ENCODE measurements around the gene GAMT. TPM values are rescaled to one million over a fixed set of nuclear protein-coding genes. Genes with fewer than 3 reads are reported as not detected.
A peak's percentile ranks its signal among the peaks of the same experiment; 100 is the strongest.

The GAMT gene
- total and polyA plus RNA-seq, 2 of the 13 experiments (the other 11 are each of a cell fraction or from before 2014, with no cell fraction given), result 115 to 124 TPM

DNA sequence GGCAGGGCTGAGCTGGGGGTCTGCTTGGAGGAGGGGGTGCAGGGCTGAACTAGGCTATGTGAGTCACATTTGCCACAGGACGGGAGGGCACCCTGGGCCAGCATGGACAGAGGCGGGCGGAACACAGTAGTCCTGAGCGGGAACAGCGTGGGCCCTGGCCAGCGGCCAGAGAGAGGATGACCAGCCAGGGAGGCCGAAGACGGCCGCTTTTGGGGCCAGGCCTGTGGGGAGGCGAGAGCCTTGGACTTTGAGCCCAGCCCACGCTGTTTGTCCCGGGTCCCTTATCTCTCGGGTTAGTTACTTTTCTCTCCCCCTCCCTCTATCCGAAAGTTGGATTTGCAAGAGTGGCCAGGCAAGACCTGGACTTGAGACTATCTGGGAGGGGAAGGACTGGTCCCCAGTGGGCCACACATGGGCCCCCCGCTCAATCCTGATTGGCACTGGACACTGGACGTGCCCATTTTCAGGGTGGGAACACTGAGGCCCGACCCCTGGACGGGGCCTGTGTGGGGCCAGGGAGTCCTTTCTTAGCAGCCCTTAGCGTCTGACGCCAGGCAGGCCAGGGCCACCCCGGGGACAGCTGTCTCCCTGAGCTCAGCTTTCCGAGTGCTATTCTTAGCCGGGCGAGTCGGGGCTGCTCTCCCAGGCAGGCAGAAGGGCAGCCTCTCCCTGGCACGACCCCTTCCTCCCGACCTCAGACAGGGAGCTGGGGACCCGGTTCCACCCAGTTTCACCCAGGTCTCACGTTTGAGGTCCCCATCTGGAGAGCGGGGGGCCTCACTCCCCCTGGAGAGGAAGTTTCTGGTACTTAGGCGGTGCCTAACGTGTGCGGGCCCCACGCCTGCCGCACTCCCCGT, 833 bp downstream of the GAMT start (continued):
- TF ChIP-seq, protein P1, sequence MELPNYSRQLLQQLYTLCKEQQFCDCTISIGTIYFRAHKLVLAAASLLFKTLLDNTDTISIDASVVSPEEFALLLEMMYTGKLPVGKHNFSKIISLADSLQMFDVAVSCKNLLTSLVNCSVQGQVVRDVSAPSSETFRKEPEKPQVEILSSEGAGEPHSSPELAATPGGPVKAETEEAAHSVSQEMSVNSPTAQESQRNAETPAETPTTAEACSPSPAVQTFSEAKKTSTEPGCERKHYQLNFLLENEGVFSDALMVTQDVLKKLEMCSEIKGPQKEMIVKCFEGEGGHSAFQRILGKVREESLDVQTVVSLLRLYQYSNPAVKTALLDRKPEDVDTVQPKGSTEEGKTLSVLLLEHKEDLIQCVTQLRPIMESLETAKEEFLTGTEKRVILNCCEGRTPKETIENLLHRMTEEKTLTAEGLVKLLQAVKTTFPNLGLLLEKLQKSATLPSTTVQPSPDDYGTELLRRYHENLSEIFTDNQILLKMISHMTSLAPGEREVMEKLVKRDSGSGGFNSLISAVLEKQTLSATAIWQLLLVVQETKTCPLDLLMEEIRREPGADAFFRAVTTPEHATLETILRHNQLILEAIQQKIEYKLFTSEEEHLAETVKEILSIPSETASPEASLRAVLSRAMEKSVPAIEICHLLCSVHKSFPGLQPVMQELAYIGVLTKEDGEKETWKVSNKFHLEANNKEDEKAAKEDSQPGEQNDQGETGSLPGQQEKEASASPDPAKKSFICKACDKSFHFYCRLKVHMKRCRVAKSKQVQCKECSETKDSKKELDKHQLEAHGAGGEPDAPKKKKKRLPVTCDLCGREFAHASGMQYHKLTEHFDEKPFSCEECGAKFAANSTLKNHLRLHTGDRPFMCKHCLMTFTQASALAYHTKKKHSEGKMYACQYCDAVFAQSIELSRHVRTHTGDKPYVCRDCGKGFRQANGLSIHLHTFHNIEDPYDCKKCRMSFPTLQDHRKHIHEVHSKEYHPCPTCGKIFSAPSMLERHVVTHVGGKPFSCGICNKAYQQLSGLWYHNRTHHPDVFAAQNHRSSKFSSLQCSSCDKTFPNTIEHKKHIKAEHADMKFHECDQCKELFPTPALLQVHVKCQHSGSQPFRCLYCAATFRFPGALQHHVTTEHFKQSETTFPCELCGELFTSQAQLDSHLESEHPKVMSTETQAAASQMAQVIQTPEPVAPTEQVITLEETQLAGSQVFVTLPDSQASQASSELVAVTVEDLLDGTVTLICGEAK (IDR thresholded peaks at IDR 0.05), result no peak
- TF ChIP-seq, protein P1 (CRISPR knock-in tag; IDR thresholded peaks at IDR 0.05), result peak; percentile 70
- TF ChIP-seq MED13 (CRISPR knock-in tag; IDR thresholded peaks at IDR 0.05), result peak; percentile 59; the same call in 1 of the 2 replicates
- TF ChIP-seq, protein P2, sequence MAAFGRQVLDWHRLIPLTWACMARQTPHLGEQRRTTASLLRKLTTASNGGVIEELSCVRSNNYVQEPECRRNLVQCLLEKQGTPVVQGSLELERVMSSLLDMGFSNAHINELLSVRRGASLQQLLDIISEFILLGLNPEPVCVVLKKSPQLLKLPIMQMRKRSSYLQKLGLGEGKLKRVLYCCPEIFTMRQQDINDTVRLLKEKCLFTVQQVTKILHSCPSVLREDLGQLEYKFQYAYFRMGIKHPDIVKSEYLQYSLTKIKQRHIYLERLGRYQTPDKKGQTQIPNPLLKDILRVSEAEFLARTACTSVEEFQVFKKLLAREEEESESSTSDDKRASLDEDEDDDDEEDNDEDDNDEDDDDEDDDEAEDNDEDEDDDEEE (CRISPR knock-in tag; IDR thresholded peaks at IDR 0.05), result no peak
- TF ChIP-seq LCORL (IDR thresholded peaks at IDR 0.05), result peak; percentile 43; the same call in 1 of the 2 replicates
- peak; percentile 91 for TF ChIP-seq LCORL (CRISPR knock-in tag; IDR thresholded peaks at IDR 0.05)
- 0 out of 2 replicates have a peak, but pooled peaks have one; percentile 65 for TF ChIP-seq ZNF816 (CRISPR knock-in tag; IDR thresholded peaks at IDR 0.05; ENCODE audit: borderline replicate concordance)
- TF ChIP-seq, protein P3, sequence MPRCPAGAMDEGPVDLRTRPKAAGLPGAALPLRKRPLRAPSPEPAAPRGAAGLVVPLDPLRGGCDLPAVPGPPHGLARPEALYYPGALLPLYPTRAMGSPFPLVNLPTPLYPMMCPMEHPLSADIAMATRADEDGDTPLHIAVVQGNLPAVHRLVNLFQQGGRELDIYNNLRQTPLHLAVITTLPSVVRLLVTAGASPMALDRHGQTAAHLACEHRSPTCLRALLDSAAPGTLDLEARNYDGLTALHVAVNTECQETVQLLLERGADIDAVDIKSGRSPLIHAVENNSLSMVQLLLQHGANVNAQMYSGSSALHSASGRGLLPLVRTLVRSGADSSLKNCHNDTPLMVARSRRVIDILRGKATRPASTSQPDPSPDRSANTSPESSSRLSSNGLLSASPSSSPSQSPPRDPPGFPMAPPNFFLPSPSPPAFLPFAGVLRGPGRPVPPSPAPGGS (CRISPR knock-in tag; IDR thresholded peaks at IDR 0.05), result peak; percentile 52; the same call in 1 of the 2 replicates
- TF ChIP-seq ZNF451 (CRISPR knock-in tag; IDR thresholded peaks at IDR 0.05), result peak; percentile 74; the same call in 1 of the 2 replicates
- TF ChIP-seq SMAD1 (CRISPR knock-in tag; IDR thresholded peaks at IDR 0.05; ENCODE audit: borderline replicate concordance, low read depth), result no peak
- TF ChIP-seq PPARG (CRISPR knock-in tag; conservative IDR thresholded peaks at IDR 0.05), result 0 out of 2 replicates have a peak, but pooled peaks have one; percentile 12
- TF ChIP-seq, protein P4, sequence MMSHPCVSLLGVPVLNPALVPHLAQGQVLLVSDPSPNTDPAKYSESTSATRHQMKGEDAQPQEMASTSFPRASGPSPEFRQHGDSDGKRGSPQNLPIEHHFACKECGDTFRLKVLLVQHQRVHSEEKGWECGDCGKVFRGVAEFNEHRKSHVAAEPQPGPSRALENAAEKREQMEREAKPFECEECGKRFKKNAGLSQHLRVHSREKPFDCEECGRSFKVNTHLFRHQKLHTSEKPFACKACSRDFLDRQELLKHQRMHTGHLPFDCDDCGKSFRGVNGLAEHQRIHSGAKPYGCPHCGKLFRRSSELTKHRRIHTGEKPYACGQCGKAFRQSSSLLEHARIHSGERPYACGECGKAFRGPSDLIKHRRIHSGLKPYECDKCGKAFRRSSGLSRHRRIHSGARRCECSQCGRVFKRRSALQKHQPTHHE (CRISPR knock-in tag; IDR thresholded peaks at IDR 0.05; ENCODE audit: borderline replicate concordance), result 0 out of 2 replicates have a peak, but pooled peaks have one; percentile 25
- TF ChIP-seq, protein P5, sequence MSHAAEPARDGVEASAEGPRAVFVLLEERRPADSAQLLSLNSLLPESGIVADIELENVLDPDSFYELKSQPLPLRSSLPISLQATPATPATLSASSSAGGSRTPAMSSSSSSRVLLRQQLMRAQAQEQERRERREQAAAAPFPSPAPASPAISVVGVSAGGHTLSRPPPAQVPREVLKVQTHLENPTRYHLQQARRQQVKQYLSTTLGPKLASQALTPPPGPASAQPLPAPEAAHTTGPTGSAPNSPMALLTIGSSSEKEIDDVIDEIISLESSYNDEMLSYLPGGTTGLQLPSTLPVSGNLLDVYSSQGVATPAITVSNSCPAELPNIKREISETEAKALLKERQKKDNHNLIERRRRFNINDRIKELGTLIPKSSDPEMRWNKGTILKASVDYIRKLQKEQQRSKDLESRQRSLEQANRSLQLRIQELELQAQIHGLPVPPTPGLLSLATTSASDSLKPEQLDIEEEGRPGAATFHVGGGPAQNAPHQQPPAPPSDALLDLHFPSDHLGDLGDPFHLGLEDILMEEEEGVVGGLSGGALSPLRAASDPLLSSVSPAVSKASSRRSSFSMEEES (CRISPR knock-in tag; IDR thresholded peaks at IDR 0.05), result no peak
- 0 out of 2 replicates have a peak, but pooled peaks have one; percentile 12 for TF ChIP-seq GATAD1 (CRISPR knock-in tag; IDR thresholded peaks at IDR 0.05)

All from HepG2 (cell line).